Tibial nerve (tissue), 3 donors: Measurements from ENCODE around the gene FHAD1.
"Not testable (repeated sequence)": the region's sequence is repeated elsewhere in the genome, so short reads cannot be mapped to it uniquely, and the experiment has no call there.

ENCODE experiments used
- CTCF ChIP-seq, 5 experiments: fragments of 200-600 bp in 3 of 5; fragments of 450-650 bp in 2 of 5; sonication (generic) in 3 of 5; IDR thresholded peaks; one replicate each; pipeline ENCODE4 v1.5.1; 2016 to 2019; ENCODE audit warnings: antibody characterized with exemption in 5 of 5, mild to moderate bottlenecking in 3 of 5, moderate library complexity in 2 of 5
- POLR2A ChIP-seq, 2 donors: fragments of 450-650 bp; IDR thresholded peaks; one replicate each; pipeline ENCODE4 v1.6.1; 2017; ENCODE audit warnings: antibody characterized with exemption in 2 of 2, mild to moderate bottlenecking in 2 of 2, moderate library complexity in 2 of 2

- TF ChIP-seq CTCF, POLR2A (IDR thresholded peaks at IDR 0.05): not testable (repeated sequence)
Observed at GRCh38 chr1:15389828-15390227, 142.8 kb downstream of the FHAD1 start.
